Measurements from ENCODE around the gene CYP2W1.

DNA sequence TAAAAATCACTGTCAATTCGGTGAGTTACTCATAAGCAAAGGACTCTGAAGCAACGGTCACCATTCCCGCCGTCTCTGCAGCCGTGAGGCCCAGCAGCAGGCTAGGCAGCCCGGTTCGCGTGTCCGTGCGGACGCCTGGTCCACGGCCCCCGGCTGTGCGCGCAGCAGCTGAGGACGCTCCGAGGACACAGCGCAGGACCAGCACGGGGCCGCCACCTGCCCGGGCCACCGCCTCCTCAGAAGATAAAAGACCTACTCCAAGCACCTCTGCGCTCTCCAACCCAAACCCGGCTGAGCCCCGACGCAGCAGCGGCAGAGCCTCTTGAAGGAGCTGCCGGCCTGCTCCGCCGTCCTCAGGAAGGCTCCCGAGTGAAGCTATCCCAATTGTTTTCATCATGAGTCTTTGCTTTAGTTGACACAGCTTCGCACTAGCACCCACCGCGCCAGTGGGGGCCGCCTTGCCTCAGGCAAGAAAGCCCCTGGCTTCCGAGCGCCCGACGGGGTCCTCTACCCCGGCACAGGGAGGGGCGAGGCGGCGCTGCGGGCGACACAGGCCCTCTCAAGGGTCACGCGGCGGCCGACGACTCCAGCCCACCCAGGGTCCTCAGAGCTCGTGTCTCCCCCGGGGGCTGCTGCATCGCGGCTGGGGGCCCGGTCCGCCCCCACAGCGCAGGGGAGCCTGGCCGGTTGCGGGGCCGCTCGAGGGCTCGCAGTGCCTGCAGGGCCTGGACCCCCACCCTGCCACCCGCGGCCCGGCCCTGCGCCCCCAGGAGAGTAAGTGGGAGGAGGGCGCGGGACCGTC, 44.5 kb downstream of the CYP2W1 start:
- TF ChIP-seq EZH2 (IDR thresholded peaks at IDR 0.05) (no peak), POLR2AphosphoS5 (IDR thresholded peaks at IDR 0.05; ENCODE audit: borderline replicate concordance, low read depth, low read length) (no peak), FOXP2 (optimal IDR thresholded peaks at IDR 0.05; ENCODE audit: control extremely low read depth, extremely low read length, insufficient read depth) (no peak)

Measured in SK-N-MC (cell line).